ENCODE results near the gene CD300C. TPM values are rescaled to one million over a fixed set of nuclear protein-coding genes. Genes with fewer than 3 reads are reported as not detected.

Gene CD300C
- total RNA-seq, result 10 to 100 TPM in 3 of 6 donors, 1 to 10 TPM in 2, under 1 TPM in 1; 0.98 to 19.4 (median 9.7) TPM

GRCh38 chr17:74545843-74546230, at the start of gene CD300C:
Gene CD300C, minus strand, starts transcription at chr17:74546115. Its CDS starts 333 bp downstream, at chr17:74545782.
- Histone ChIP-seq H3K27me3 (no peaks in the 10 kb centered on the region), H3K27ac (peak within 1 kb of the TSS in 3 of 4 donors; percentile 39 to 69 (median 66)), H3K36me3 (no peaks in the 10 kb centered on the region), H3K9me3 (no peaks in the 10 kb centered on the region), H3K4me1 (no peaks in the 10 kb centered on the region), H3K4me3 (peak within 1 kb of the TSS in 3 of 4 donors; percentile 8 to 39 (median 19))
- WGBS, 2 donors, result 55 to 59% methylated on average over 5 of the region's 5 CpGs
- TF ChIP-seq POLR2A (IDR thresholded peaks at IDR 0.05) (peak in 1 of 4 donors; percentile 71), CTCF (IDR thresholded peaks at IDR 0.05) (no peak), POLR2AphosphoS5 (IDR thresholded peaks at IDR 0.05) (peak in 1 of 2 donors; percentile 31), EP300 (IDR thresholded peaks at IDR 0.05) (no peak)
- DNase-seq, result peak in 1 of 2 donors; percentile 54
- ATAC-seq (ENCODE audit: low FRiP score in 2 of 2), result peak; percentile 38 to 81

GRCh38 chr17:74595037-74595750, 49.3 kb upstream of the CD300C start:
- DNase-seq (no peak), ATAC-seq (ENCODE audit: low FRiP score in 2 of 2) (no peak)
- no peak overlapping the region for H3K27ac ChIP-seq
- no peaks in the 10 kb centered on the region for H3K36me3 ChIP-seq
- H3K27me3 ChIP-seq, result no peaks in the 10 kb centered on the region
- WGBS, 2 donors, result 65 to 67% methylated on average over 6 of the region's 6 CpGs
- no peaks in the 10 kb centered on the region for H3K9me3 ChIP-seq
- TF ChIP-seq CTCF (IDR thresholded peaks at IDR 0.05) (no peak), EP300 (IDR thresholded peaks at IDR 0.05) (no peak), POLR2A (IDR thresholded peaks at IDR 0.05) (no peak), POLR2AphosphoS5 (IDR thresholded peaks at IDR 0.05) (no peak)
- peaks cover 0 to 7% (median 3%) of the 10 kb centered on the region in 4 donors for H3K4me1 ChIP-seq
- no peak overlapping the region for H3K4me3 ChIP-seq

GRCh38 chr17:74592087-74592990, 46.4 kb upstream of the CD300C start, which contains the start of gene CD300LD:
Gene CD300LD, minus strand, starts transcription at chr17:74592283. Its CDS starts 81 bp downstream, at chr17:74592202.
- Histone ChIP-seq H3K27ac (no peak within 1 kb of the TSS), H3K4me1 (peaks cover 0 to 7% (median 0%) of the 10 kb centered on the region in 4 donors), H3K36me3 (no peaks in the 10 kb centered on the region), H3K9me3 (no peaks in the 10 kb centered on the region), H3K27me3 (no peaks in the 10 kb centered on the region), H3K4me3 (no peak within 1 kb of the TSS)
- TF ChIP-seq POLR2A (IDR thresholded peaks at IDR 0.05) (no peak), POLR2AphosphoS5 (IDR thresholded peaks at IDR 0.05) (no peak), CTCF (IDR thresholded peaks at IDR 0.05) (no peak), EP300 (IDR thresholded peaks at IDR 0.05) (no peak)
- 67 to 71% methylated on average over 14 of the region's 14 CpGs for WGBS, 2 donors
- ATAC-seq (ENCODE audit: low FRiP score in 2 of 2) (peak; percentile 24 to 34), DNase-seq (no peak)

- ATAC-seq (ENCODE audit: low FRiP score in 2 of 2), result no peak
- TF ChIP-seq CTCF (IDR thresholded peaks at IDR 0.05), result no peak
- Histone ChIP-seq H3K4me1 (peaks cover 0 to 7% (median 0%) of the 10 kb centered on the region in 4 donors), H3K27ac (no peak overlapping the region), H3K27me3 (no peaks in the 10 kb centered on the region), H3K9me3 (no peaks in the 10 kb centered on the region), H3K36me3 (no peaks in the 10 kb centered on the region), H3K4me3 (no peak overlapping the region)
- DNase-seq, result no peak
- WGBS, 2 donors, result 72 to 85% methylated on average over 1 of the region's 1 CpG
Measured at GRCh38 chr17:74591503-74591902, 45.6 kb upstream of the CD300C start.

Measured in upper lobe of left lung (tissue), 6 donors.